ENCODE results near the gene LRRC61. TPM values are rescaled to one million over a fixed set of nuclear protein-coding genes. Genes with fewer than 3 reads are reported as not detected.
"Not testable (repeated sequence)": the region's sequence is repeated elsewhere in the genome, so short reads cannot be mapped to it uniquely, and the experiment has no call there.

LRRC61 gene
- total RNA-seq, 1 donor from 2014 or later, result 26.1 TPM

DNA sequence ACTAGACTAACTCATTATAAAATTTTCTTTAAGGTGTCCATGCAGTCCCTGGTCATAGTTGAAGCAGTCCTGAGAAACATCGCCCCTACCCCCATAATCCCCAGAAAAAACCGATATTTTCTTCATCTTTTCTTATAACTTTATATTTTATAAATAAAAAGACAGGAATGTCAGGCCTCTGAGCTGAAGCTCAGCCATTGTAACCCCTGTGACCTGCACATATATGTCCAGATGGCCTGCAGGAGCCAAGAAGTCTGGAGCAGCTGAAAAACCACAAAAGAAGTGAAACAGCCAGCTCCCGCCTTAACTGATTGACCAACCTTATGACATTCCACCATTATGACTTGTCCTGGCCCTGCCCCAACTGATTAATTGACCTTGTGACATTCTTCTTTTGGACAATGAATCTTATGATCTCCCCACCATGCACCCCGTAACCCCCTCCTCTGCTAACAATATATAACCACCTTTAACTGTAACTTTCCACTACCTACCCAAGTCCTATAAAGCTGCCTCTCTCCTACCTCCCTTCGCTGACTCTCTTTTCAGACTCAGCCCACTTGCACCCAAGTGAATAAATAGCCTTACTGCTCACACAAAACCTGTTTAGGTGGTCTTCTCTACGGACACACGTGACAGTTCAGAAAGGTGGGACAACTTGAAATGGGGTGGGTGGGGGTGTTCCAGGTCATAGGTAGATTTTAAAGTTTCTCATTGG is 10.3 kb upstream of the LRRC61 start:
- H3K27ac Mint-ChIP-seq; H3K4me3 Mint-ChIP-seq; H3K36me3 Mint-ChIP-seq (ENCODE audit: low read depth); H3K9me3 Mint-ChIP-seq; intact Hi-C loops (cut with micrococcal nuclease); DNase-seq (ENCODE audit: low spot score); H3K4me1 Mint-ChIP-seq (ENCODE audit: low read depth); H3K27me3 Mint-ChIP-seq (ENCODE audit: insufficient read depth): not testable (repeated sequence)

DNA sequence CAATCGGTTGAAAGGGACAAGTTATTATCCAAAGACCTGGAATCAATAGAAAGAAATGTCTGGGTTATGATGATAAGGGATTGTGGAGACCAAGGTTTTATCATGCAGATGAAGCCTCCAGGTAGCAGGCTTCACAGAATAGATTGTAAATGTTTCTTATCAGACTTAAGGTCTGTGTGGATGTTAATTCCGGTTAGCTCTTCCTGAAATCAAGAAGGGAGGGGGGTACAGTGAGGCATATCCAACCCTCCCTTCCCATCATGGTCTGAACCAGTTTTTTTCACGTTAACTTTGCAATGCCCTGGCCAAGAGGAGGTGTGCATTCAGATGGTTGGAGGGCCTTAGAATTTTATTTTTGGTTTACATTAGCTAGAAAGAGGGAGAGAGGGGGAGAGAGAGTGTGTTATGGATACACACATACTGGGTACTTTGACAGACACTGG is 9.8 kb upstream of the LRRC61 start:
- Mint-ChIP-seq H3K4me3 (no peak overlapping the region), H3K27me3 (ENCODE audit: insufficient read depth) (no peaks in the 10 kb centered on the region), H3K27ac (no peak overlapping the region), H3K4me1 (ENCODE audit: low read depth) (no peaks in the 10 kb centered on the region), H3K9me3 (no peaks in the 10 kb centered on the region), H3K36me3 (ENCODE audit: low read depth) (peaks cover 9% of the 10 kb centered on the region)
- intact Hi-C loops (cut with micrococcal nuclease), result no loop called here
- DNase-seq (ENCODE audit: low spot score), result no peak

DNA sequence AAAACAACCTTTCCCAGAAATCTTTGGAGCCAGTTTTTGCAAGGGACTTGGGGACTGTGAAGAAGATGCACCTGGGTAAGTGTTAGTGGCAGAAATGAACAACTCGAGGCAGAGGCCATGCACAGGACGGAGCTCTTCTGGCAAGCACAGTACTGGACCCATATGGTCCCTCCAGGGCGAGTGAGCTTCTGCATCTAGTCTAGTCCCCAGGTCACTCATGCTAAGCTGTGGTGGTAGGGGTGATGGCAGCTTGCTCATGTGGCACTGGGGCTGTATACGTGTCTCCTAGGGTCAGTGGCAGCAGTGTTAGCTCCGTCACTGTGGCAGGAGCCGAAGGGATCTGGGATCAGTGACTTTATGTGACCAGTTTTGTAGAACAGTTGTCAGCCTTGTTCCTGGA is 9.3 kb upstream of the LRRC61 start:
- Mint-ChIP-seq H3K9me3 (no peaks in the 10 kb centered on the region), H3K4me1 (ENCODE audit: low read depth) (no peaks in the 10 kb centered on the region)
- intact Hi-C loops (cut with micrococcal nuclease), result no loop called here

GRCh38 chr7:150314639-150315239 is 8.4 kb upstream of the LRRC61 start:
- Mint-ChIP-seq H3K4me1 (ENCODE audit: low read depth) (peaks cover 2% of the 10 kb centered on the region), H3K27me3 (ENCODE audit: insufficient read depth) (no peaks in the 10 kb centered on the region), H3K9me3 (no peaks in the 10 kb centered on the region), H3K4me3 (no peak overlapping the region), H3K27ac (no peak overlapping the region), H3K36me3 (ENCODE audit: low read depth) (peaks cover 9% of the 10 kb centered on the region)
- intact Hi-C loops (cut with micrococcal nuclease), result no loop called here
- DNase-seq (ENCODE audit: low spot score), result no peak

More for the DNA sequence above, 9.3 kb upstream of the LRRC61 start:
- DNase-seq (ENCODE audit: low spot score), result no peak
- no peak overlapping the region for H3K27ac Mint-ChIP-seq
- H3K36me3 Mint-ChIP-seq (ENCODE audit: low read depth), result peaks cover 9% of the 10 kb centered on the region
- no peak overlapping the region for H3K4me3 Mint-ChIP-seq
- H3K27me3 Mint-ChIP-seq (ENCODE audit: insufficient read depth), result no peaks in the 10 kb centered on the region

DNA sequence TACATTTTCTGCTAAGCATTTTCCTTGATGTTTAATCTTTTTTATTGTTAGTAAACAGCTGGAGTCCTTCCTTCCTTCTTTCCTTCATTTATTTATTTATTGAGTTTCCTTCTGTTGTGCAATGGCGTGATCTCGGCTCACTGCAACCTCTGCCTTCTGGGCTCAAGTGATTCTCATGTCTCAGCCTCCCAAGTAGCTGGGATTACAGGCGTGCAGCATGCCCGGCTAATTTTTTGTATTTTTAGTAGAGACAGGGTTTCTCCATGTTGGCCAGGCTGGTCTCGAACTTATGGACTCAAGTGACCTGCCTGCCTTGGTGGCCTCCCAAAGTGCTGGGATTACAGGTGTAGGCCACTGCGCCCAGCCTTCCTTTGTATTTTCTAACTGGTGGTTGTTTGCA is 6.2 kb upstream of the LRRC61 start:
- H3K27ac Mint-ChIP-seq; H3K9me3 Mint-ChIP-seq; H3K27me3 Mint-ChIP-seq (ENCODE audit: insufficient read depth); DNase-seq (ENCODE audit: low spot score); intact Hi-C loops (cut with micrococcal nuclease); H3K4me3 Mint-ChIP-seq: not testable (repeated sequence)
- H3K36me3 Mint-ChIP-seq (ENCODE audit: low read depth), result peaks cover 16% of the 10 kb centered on the region
- peaks cover 24% of the 10 kb centered on the region for H3K4me1 Mint-ChIP-seq (ENCODE audit: low read depth)

GRCh38 chr7:150317748-150318444 is 5.3 kb upstream of the LRRC61 start:
- Mint-ChIP-seq H3K4me3 (no peak overlapping the region), H3K27ac (no peak overlapping the region), H3K4me1 (ENCODE audit: low read depth) (peaks cover 33% of the 10 kb centered on the region), H3K9me3 (no peaks in the 10 kb centered on the region), H3K36me3 (ENCODE audit: low read depth) (peaks cover 18% of the 10 kb centered on the region), H3K27me3 (ENCODE audit: insufficient read depth) (no peaks in the 10 kb centered on the region)
- no peak for DNase-seq (ENCODE audit: low spot score)
- intact Hi-C loops (cut with micrococcal nuclease), result no loop called here

DNA sequence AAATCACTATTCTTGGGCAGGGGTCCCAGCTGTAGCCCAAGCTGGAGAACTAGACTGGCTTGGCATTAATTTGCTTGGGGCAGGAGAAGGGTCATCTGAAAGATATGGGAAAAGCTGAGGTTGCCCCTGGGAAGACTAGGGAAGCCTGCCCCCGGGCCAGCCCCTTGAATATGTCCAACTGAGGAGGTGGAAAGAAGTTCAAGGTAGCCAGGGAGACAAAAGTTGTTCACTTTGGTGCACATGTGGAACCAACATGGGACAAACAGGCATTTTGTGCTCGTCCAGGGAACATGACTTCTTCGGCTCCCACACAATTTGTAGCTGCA is 1.4 kb upstream of the LRRC61 start:
- Mint-ChIP-seq H3K27ac (peak overlapping the region; percentile 98), H3K9me3 (no peaks in the 10 kb centered on the region), H3K36me3 (ENCODE audit: low read depth) (peaks cover 25% of the 10 kb centered on the region), H3K4me3 (peak overlapping the region; percentile 93), H3K27me3 (ENCODE audit: insufficient read depth) (no peaks in the 10 kb centered on the region), H3K4me1 (ENCODE audit: low read depth) (peaks cover 62% of the 10 kb centered on the region)
- DNase-seq (ENCODE audit: low spot score), result no peak
- intact Hi-C loops (cut with micrococcal nuclease), result loop anchor here (1.0 to 10.0 kb wide), 14 partner anchors 34 to 1293 kb away; partner anchors contain the start of genes ATP6V0E2, FASTK, GIMAP7 and PDIA4

- Mint-ChIP-seq H3K4me1 (ENCODE audit: low read depth) (peaks cover 62% of the 10 kb centered on the region), H3K27me3 (ENCODE audit: insufficient read depth) (no peaks in the 10 kb centered on the region), H3K4me3 (peak overlapping the region; percentile 93), H3K36me3 (ENCODE audit: low read depth) (peaks cover 29% of the 10 kb centered on the region), H3K27ac (peak overlapping the region; percentile 98), H3K9me3 (no peaks in the 10 kb centered on the region)
- intact Hi-C loops (cut with micrococcal nuclease), result loop anchor here (1.0 to 10.0 kb wide), 11 partner anchors 35 to 1293 kb away; partner anchors contain the start of genes ATP6V0E2, FASTK, PDIA4 and TMUB1
- DNase-seq (ENCODE audit: low spot score), result peak; percentile 67
Measured at GRCh38 chr7:150322114-150322832, 882 bp upstream of the LRRC61 start.

- no peak for DNase-seq (ENCODE audit: low spot score)
- peaks cover 62% of the 10 kb centered on the region for H3K4me1 Mint-ChIP-seq (ENCODE audit: low read depth)
- H3K4me3 Mint-ChIP-seq, result peak overlapping the region; percentile 97
- H3K36me3 Mint-ChIP-seq (ENCODE audit: low read depth), result peaks cover 32% of the 10 kb centered on the region
- no peaks in the 10 kb centered on the region for H3K27me3 Mint-ChIP-seq (ENCODE audit: insufficient read depth)
- no peaks in the 10 kb centered on the region for H3K9me3 Mint-ChIP-seq
- intact Hi-C loops (cut with micrococcal nuclease), result loop anchor here (1.0 to 10.0 kb wide), 11 partner anchors 32 to 1295 kb away; partner anchors contain the start of genes ATP6V0E2, FASTK, PDIA4 and TMUB1
- H3K27ac Mint-ChIP-seq, result peak overlapping the region; percentile 99
Measured at GRCh38 chr7:150323682-150324372, 672 bp downstream of the LRRC61 start.

DNA sequence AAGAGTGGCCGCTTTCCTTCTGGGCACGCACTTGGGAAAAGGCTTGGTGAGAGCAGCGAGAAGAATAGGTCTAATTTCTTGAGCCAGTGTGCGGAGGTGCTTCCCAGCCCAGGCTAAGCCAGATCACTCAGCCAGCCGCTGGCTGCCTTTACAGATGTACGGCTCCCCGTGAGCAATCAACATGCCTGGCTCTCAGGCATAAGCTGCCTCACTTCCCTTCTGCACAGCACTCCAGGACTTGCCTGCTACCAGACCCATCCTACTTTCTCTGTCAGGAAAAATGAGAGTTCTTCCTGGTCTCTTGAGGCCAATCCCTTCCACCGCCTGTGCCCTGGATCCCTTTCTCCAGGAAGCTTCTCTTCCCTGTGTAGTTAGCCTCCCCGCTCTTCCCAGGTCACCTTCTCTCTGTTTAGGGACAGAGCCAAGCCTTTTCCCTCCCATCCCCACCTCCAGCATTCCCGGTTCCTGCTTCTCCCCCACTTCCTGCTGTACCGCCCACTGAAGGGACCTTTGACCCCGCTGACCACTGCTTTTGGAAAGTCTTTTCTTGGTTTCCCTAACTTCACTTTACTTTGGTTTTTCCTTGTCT is 1.3 kb downstream of the LRRC61 start:
- H3K4me1 Mint-ChIP-seq (ENCODE audit: low read depth), result peaks cover 62% of the 10 kb centered on the region
- H3K27me3 Mint-ChIP-seq (ENCODE audit: insufficient read depth), result no peaks in the 10 kb centered on the region
- H3K9me3 Mint-ChIP-seq, result no peaks in the 10 kb centered on the region
- H3K36me3 Mint-ChIP-seq (ENCODE audit: low read depth), result peaks cover 34% of the 10 kb centered on the region
- H3K4me3 Mint-ChIP-seq, result peak overlapping the region; percentile 97
- intact Hi-C loops (cut with micrococcal nuclease), result loop anchor here (1.0 to 10.0 kb wide), 7 partner anchors 32 to 758 kb away; partner anchors contain the start of genes FASTK and TMUB1
- no peak for DNase-seq (ENCODE audit: low spot score)
- peak overlapping the region; percentile 99 for H3K27ac Mint-ChIP-seq

GRCh38 chr7:150325110-150325611 is 2.0 kb downstream of the LRRC61 start:
- H3K27ac Mint-ChIP-seq, result peak overlapping the region; percentile 83
- intact Hi-C loops (cut with micrococcal nuclease), result loop anchor here (10.0 kb wide), 1 partner anchor 690 kb away; no protein-coding TSS in a partner anchor
- H3K9me3 Mint-ChIP-seq, result no peaks in the 10 kb centered on the region
- H3K36me3 Mint-ChIP-seq (ENCODE audit: low read depth), result peaks cover 30% of the 10 kb centered on the region
- H3K27me3 Mint-ChIP-seq (ENCODE audit: insufficient read depth), result no peaks in the 10 kb centered on the region
- H3K4me1 Mint-ChIP-seq (ENCODE audit: low read depth), result peaks cover 55% of the 10 kb centered on the region
- peak overlapping the region; percentile 97 for H3K4me3 Mint-ChIP-seq
- no peak for DNase-seq (ENCODE audit: low spot score)
